K562 (cell line): ENCODE measurements around the gene DPYSL4.

ENCODE experiments used
- CREB1 ChIP-seq, 2 experiments: sonication (generic) in 1 of 2; formaldehyde crosslinking in 1 of 2; IDR thresholded peaks; 2 replicates each; pipeline versions ENCODE4 v1.6.1 to v1.8.0; 2012 to 2022; ENCODE audit warnings: inconsistent platforms in 1 of 2, mild to moderate bottlenecking in 1 of 2, missing genetic modification reagents in 1 of 2, moderate library complexity in 1 of 2
- DPF2 ChIP-seq: fragments of 450-650 bp; IDR thresholded peaks from 2 replicates; pipeline ENCODE4 v1.6.1; 2016
- JUNB ChIP-seq: fragments of 450-650 bp; formaldehyde crosslinking; conservative IDR thresholded peaks from 2 replicates; pipeline ENCODE4 v1.4.0; 2020; ENCODE audit warnings: mild to moderate bottlenecking
- MBD1 ChIP-seq: fragments of 250-450 bp; sonication (Bioruptor Pico); IDR thresholded peaks from 2 replicates; pipeline ENCODE4 v1.8.0; 2022; ENCODE audit warnings: inconsistent platforms
- NCOA2 ChIP-seq, 2 experiments: fragments of 450-650 bp; IDR thresholded peaks; 2 replicates each; pipeline ENCODE4 v1.6.1; 2018; ENCODE audit warnings: mild to moderate bottlenecking in 2 of 2, moderate library complexity in 1 of 2; ENCODE audit not compliant: partially characterized antibody in 2 of 2
- NR3C1 ChIP-seq: sonication (generic); formaldehyde crosslinking; IDR thresholded peaks from 2 replicates; pipeline ENCODE4 v1.8.1; 2022; ENCODE audit warnings: missing genetic modification reagents
- TFAP4 ChIP-seq: sonication (generic); formaldehyde crosslinking; IDR thresholded peaks from 2 replicates; pipeline ENCODE4 v1.8.0; 2022; ENCODE audit warnings: missing genetic modification reagents, mild to moderate bottlenecking, moderate library complexity, borderline replicate concordance
- ZNF707 ChIP-seq: fragments of 250-450 bp; sonication (Bioruptor Pico); conservative IDR thresholded peaks from 2 replicates; pipeline ENCODE4 v1.8.0; 2022; ENCODE audit warnings: inconsistent platforms, mild to moderate bottlenecking, moderate library complexity

- TF ChIP-seq CREB1 (IDR thresholded peaks at IDR 0.05) = no peak
- TF ChIP-seq CREB1 (CRISPR knock-in tag; IDR thresholded peaks at IDR 0.05) = no peak
- TF ChIP-seq DPF2 = no peak
- no peak for TF ChIP-seq NR3C1
- TF ChIP-seq TFAP4 (CRISPR knock-in tag) = no peak
- no peak for TF ChIP-seq NCOA2 (IDR thresholded peaks at IDR 0.05; ENCODE audit: partially characterized antibody in 2 of 2)
- no peak for TF ChIP-seq MBD1 (CRISPR knock-in tag)
- no peak for TF ChIP-seq ZNF707 (CRISPR knock-in tag)
- no peak for TF ChIP-seq JUNB
Observed at GRCh38 chr10:132233501-132234085, 46.8 kb downstream of the DPYSL4 start.
